ENCODE measurements around the gene CFAP45. TPM values are rescaled to one million over a fixed set of nuclear protein-coding genes. Genes with fewer than 3 reads are reported as not detected.
A peak's percentile ranks its signal among the peaks of the same experiment; 100 is the strongest.

The CFAP45 gene
- total RNA-seq, 1 donor from 2014 or later = not detected

DNA sequence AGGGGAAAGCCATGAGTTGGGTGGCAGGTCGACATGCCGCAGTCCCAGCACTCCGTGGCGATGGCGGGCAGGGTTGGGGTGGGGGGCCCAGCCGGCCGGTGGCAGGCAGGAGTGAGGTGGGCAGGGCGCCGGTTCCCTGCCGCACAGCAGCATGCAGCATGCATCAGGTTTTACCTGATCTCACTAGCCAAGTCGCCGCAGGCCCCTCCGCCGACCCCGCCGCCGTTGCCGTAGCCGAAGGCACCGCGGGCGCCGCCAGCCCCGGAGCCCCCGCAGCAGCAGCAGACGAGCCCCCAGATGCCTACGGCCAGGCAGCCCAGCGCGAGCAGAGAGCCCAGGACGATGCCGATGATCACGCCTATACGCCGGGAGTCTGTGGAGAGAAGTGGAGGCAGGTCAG is 44.3 kb downstream of the CFAP45 start:
- H3K9ac ChIP-seq (ENCODE audit: low read depth in 1 of 3, low read length in 3 of 3) = no peak overlapping the region
- no peaks in the 10 kb centered on the region for H3K36me3 ChIP-seq (ENCODE audit: control insufficient read depth in 3 of 3, insufficient read depth in 3 of 3, low read length in 3 of 3)
- no peaks in the 10 kb centered on the region for H3K27me3 ChIP-seq (ENCODE audit: control insufficient read depth in 3 of 3, insufficient read depth in 3 of 3, low read length in 3 of 3)
- H3K4me3 ChIP-seq (ENCODE audit: low read length in 3 of 3) = peak overlapping the region in 1 of 3 donors; percentile 86
- H3K27ac ChIP-seq (ENCODE audit: low read depth, low read length) = no peak overlapping the region
- H3K4me1 ChIP-seq (ENCODE audit: control insufficient read depth in 3 of 3, insufficient read depth in 3 of 3, low read length in 3 of 3) = peaks cover 0 to 4% (median 2%) of the 10 kb centered on the region in 3 donors
- no peaks in the 10 kb centered on the region for H3K9me3 ChIP-seq (ENCODE audit: control insufficient read depth in 3 of 3, low read length in 3 of 3)

- no peaks in the 10 kb centered on the region for H3K27me3 ChIP-seq (ENCODE audit: control insufficient read depth in 3 of 3, insufficient read depth in 3 of 3, low read length in 3 of 3)
- peak overlapping the region; percentile 69 to 91 (median 83) for H3K9ac ChIP-seq (ENCODE audit: low read depth in 1 of 3, low read length in 3 of 3)
- H3K27ac ChIP-seq (ENCODE audit: low read depth, low read length) = peak overlapping the region; percentile 84
- no peaks in the 10 kb centered on the region for H3K9me3 ChIP-seq (ENCODE audit: control insufficient read depth in 3 of 3, low read length in 3 of 3)
- H3K4me3 ChIP-seq (ENCODE audit: low read length in 3 of 3) = peak overlapping the region; percentile 71 to 86 (median 79)
- H3K4me1 ChIP-seq (ENCODE audit: control insufficient read depth in 3 of 3, insufficient read depth in 3 of 3, low read length in 3 of 3) = peaks cover 0 to 4% (median 2%) of the 10 kb centered on the region in 3 donors
- H3K36me3 ChIP-seq (ENCODE audit: control insufficient read depth in 3 of 3, insufficient read depth in 3 of 3, low read length in 3 of 3) = no peaks in the 10 kb centered on the region
Measured at GRCh38 chr1:159854693-159855192, 45.2 kb downstream of the CFAP45 start.

- H3K27ac ChIP-seq (ENCODE audit: low read depth, low read length) = peak overlapping the region; percentile 84
- no peaks in the 10 kb centered on the region for H3K9me3 ChIP-seq (ENCODE audit: control insufficient read depth in 3 of 3, low read length in 3 of 3)
- peak overlapping the region; percentile 71 to 86 (median 79) for H3K4me3 ChIP-seq (ENCODE audit: low read length in 3 of 3)
- no peaks in the 10 kb centered on the region for H3K27me3 ChIP-seq (ENCODE audit: control insufficient read depth in 3 of 3, insufficient read depth in 3 of 3, low read length in 3 of 3)
- peaks cover 0 to 4% (median 2%) of the 10 kb centered on the region in 3 donors for H3K4me1 ChIP-seq (ENCODE audit: control insufficient read depth in 3 of 3, insufficient read depth in 3 of 3, low read length in 3 of 3)
- no peaks in the 10 kb centered on the region for H3K36me3 ChIP-seq (ENCODE audit: control insufficient read depth in 3 of 3, insufficient read depth in 3 of 3, low read length in 3 of 3)
- H3K9ac ChIP-seq (ENCODE audit: low read depth in 1 of 3, low read length in 3 of 3) = peak overlapping the region; percentile 69 to 91 (median 83)
Measured at GRCh38 chr1:159854116-159854692, 45.8 kb downstream of the CFAP45 start.

DNA sequence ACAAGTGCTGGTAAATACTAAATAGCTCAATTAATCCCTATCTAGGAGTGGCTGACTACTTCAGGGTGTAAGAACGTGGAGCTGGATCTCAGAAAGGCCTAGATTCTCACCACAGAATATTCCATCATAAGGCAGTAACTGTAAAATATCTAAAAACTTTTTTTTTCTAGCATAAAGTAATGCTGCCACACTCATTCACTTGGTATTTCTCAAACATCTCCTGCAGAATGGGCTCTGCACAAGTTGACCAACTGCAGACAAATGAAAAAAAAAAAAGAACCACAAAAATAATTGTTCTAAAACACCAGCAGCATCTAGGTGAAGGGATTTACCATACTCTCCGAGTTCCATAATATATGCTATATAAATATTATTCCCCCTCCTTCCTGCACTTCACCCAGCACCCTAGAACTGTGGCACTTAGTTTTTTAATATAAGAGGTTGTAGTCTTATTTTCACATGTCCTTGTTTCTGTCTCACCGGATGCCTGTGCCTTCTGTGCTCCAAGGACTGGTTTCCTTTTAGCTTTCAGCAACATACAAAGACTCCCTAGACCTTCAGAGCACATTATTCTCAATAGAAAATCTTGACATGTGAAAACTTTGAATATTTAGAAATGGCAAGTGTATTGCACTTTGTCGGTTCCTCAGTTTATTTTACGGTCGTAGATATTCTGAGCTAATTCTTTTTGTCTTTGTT is 46.4 kb downstream of the CFAP45 start:
- H3K4me3 ChIP-seq (ENCODE audit: low read length in 3 of 3) = peak overlapping the region; percentile 71 to 86 (median 79)
- no peaks in the 10 kb centered on the region for H3K27me3 ChIP-seq (ENCODE audit: control insufficient read depth in 3 of 3, insufficient read depth in 3 of 3, low read length in 3 of 3)
- peaks cover 0 to 4% (median 2%) of the 10 kb centered on the region in 3 donors for H3K4me1 ChIP-seq (ENCODE audit: control insufficient read depth in 3 of 3, insufficient read depth in 3 of 3, low read length in 3 of 3)
- peak overlapping the region; percentile 84 for H3K27ac ChIP-seq (ENCODE audit: low read depth, low read length)
- H3K36me3 ChIP-seq (ENCODE audit: control insufficient read depth in 3 of 3, insufficient read depth in 3 of 3, low read length in 3 of 3) = no peaks in the 10 kb centered on the region
- no peaks in the 10 kb centered on the region for H3K9me3 ChIP-seq (ENCODE audit: control insufficient read depth in 3 of 3, low read length in 3 of 3)
- H3K9ac ChIP-seq (ENCODE audit: low read depth in 1 of 3, low read length in 3 of 3) = peak overlapping the region; percentile 69 to 91 (median 83)

- peaks cover 0 to 4% (median 2%) of the 10 kb centered on the region in 3 donors for H3K4me1 ChIP-seq (ENCODE audit: control insufficient read depth in 3 of 3, insufficient read depth in 3 of 3, low read length in 3 of 3)
- H3K36me3 ChIP-seq (ENCODE audit: control insufficient read depth in 3 of 3, insufficient read depth in 3 of 3, low read length in 3 of 3) = no peaks in the 10 kb centered on the region
- no peak overlapping the region for H3K9ac ChIP-seq (ENCODE audit: low read depth in 1 of 3, low read length in 3 of 3)
- H3K9me3 ChIP-seq (ENCODE audit: control insufficient read depth in 3 of 3, low read length in 3 of 3) = no peaks in the 10 kb centered on the region
- no peaks in the 10 kb centered on the region for H3K27me3 ChIP-seq (ENCODE audit: control insufficient read depth in 3 of 3, insufficient read depth in 3 of 3, low read length in 3 of 3)
- H3K27ac ChIP-seq (ENCODE audit: low read depth, low read length) = no peak overlapping the region
- H3K4me3 ChIP-seq (ENCODE audit: low read length in 3 of 3) = no peak overlapping the region
Measured at GRCh38 chr1:159851407-159851806, 48.6 kb downstream of the CFAP45 start.

- no peaks in the 10 kb centered on the region for H3K4me1 ChIP-seq (ENCODE audit: control insufficient read depth in 3 of 3, insufficient read depth in 3 of 3, low read length in 3 of 3)
- H3K9me3 ChIP-seq (ENCODE audit: control insufficient read depth in 3 of 3, low read length in 3 of 3) = no peaks in the 10 kb centered on the region
- H3K9ac ChIP-seq (ENCODE audit: low read depth in 1 of 3, low read length in 3 of 3) = no peak overlapping the region
- no peak overlapping the region for H3K4me3 ChIP-seq (ENCODE audit: low read length in 3 of 3)
- H3K27me3 ChIP-seq (ENCODE audit: control insufficient read depth in 3 of 3, insufficient read depth in 3 of 3, low read length in 3 of 3) = no peaks in the 10 kb centered on the region
- no peaks in the 10 kb centered on the region for H3K36me3 ChIP-seq (ENCODE audit: control insufficient read depth in 3 of 3, insufficient read depth in 3 of 3, low read length in 3 of 3)
- H3K27ac ChIP-seq (ENCODE audit: low read depth, low read length) = no peak overlapping the region
Measured at GRCh38 chr1:159849626-159850366, 50.2 kb downstream of the CFAP45 start.

DNA sequence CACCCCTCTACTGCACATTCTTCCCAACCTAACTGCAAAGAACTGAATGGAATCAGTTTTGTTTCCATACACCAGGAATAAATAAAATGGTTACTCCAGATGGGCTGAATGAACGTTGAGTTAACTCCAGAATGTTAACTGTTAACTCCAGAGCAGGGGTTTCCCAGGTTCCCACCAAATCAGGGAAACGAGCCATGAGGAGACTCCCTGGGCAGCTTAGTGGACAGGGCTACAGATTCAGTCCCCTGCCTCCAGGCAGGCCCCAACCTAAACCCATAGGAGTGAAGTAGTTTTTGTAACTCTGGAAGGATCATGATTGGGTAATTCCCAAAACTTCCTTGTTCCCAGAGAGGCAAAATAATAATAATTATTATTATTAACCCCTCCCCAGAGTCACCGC is 51.6 kb downstream of the CFAP45 start:
- Histone ChIP-seq H3K4me3 (ENCODE audit: low read length in 3 of 3) (no peak overlapping the region), H3K27ac (ENCODE audit: low read depth, low read length) (no peak overlapping the region), H3K27me3 (ENCODE audit: control insufficient read depth in 3 of 3, insufficient read depth in 3 of 3, low read length in 3 of 3) (no peaks in the 10 kb centered on the region), H3K4me1 (ENCODE audit: control insufficient read depth in 3 of 3, insufficient read depth in 3 of 3, low read length in 3 of 3) (no peaks in the 10 kb centered on the region), H3K9ac (ENCODE audit: low read depth in 1 of 3, low read length in 3 of 3) (no peak overlapping the region), H3K36me3 (ENCODE audit: control insufficient read depth in 3 of 3, insufficient read depth in 3 of 3, low read length in 3 of 3) (no peaks in the 10 kb centered on the region), H3K9me3 (ENCODE audit: control insufficient read depth in 3 of 3, low read length in 3 of 3) (no peaks in the 10 kb centered on the region)

DNA sequence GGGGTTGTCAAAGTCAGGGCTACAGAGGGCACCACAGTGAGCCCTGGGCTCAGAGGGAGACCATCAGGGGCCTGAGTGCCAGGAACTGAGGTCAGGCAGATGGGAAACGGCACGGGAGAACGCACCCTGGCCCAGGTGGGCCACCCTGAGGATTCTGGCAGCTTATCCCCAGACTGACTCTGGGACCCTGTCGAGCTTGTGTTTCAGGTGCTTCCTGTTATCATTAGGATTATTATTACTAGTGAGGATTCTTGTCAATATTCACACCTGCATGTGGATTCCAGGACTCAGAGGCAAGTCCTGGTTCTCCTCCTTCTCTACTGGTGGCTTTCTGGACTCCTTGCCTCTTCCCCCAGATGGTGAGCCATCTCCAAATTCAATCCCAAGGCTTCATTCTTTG is 52.7 kb downstream of the CFAP45 start:
- no peak overlapping the region for H3K27ac ChIP-seq (ENCODE audit: low read depth, low read length)
- no peaks in the 10 kb centered on the region for H3K9me3 ChIP-seq (ENCODE audit: control insufficient read depth in 3 of 3, low read length in 3 of 3)
- no peaks in the 10 kb centered on the region for H3K36me3 ChIP-seq (ENCODE audit: control insufficient read depth in 3 of 3, insufficient read depth in 3 of 3, low read length in 3 of 3)
- no peaks in the 10 kb centered on the region for H3K27me3 ChIP-seq (ENCODE audit: control insufficient read depth in 3 of 3, insufficient read depth in 3 of 3, low read length in 3 of 3)
- no peaks in the 10 kb centered on the region for H3K4me1 ChIP-seq (ENCODE audit: control insufficient read depth in 3 of 3, insufficient read depth in 3 of 3, low read length in 3 of 3)
- no peak overlapping the region for H3K4me3 ChIP-seq (ENCODE audit: low read length in 3 of 3)
- no peak overlapping the region for H3K9ac ChIP-seq (ENCODE audit: low read depth in 1 of 3, low read length in 3 of 3)

DNA sequence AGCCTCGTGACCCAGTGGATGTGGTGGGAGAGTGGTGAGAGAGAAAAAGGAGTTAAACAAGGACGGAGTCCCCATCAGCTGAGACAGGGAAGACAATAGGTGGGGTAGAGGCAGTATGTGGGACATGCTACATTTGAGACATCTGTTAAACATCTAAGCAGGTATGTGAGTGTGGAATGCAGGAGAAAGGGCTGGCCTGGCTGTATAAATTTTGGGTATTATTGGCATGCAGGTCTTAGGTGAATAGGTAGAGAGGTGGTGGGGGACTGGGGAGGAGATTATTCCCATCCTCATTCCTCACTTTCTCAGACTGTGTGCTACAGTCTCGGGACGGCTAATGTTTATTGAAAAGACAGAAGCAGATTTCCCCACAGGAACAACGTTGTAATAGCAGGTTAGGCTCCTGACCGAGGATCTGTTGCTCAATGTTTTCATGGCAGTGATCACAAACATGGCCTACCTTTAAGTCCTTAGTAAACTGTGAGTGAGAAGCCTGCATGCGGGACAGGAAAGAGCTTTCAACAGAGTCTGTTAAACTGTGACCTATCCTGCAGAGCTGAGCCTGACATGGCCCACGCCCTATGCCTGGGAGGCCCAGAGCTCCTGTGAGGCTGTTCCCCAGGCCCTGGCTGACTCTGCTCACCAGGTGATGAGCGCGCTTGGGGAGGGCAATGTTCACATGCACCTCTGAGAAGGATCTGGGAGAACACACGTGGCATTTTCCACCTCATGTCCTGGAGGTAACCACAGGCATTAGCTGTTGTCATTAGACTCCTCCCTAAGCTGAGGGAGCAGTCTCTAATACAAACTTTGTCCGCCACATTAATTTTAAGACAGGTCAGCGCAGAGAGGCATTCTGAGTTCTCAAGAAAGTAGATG is 54.0 kb downstream of the CFAP45 start:
- Histone ChIP-seq H3K4me3 (ENCODE audit: low read length in 3 of 3) (no peak overlapping the region), H3K36me3 (ENCODE audit: control insufficient read depth in 3 of 3, insufficient read depth in 3 of 3, low read length in 3 of 3) (peaks cover 0 to 4% (median under 1%) of the 10 kb centered on the region in 3 donors), H3K4me1 (ENCODE audit: control insufficient read depth in 3 of 3, insufficient read depth in 3 of 3, low read length in 3 of 3) (peaks cover 0 to 2% (median 0%) of the 10 kb centered on the region in 3 donors), H3K9ac (ENCODE audit: low read depth in 1 of 3, low read length in 3 of 3) (no peak overlapping the region), H3K27ac (ENCODE audit: low read depth, low read length) (no peak overlapping the region), H3K27me3 (ENCODE audit: control insufficient read depth in 3 of 3, insufficient read depth in 3 of 3, low read length in 3 of 3) (no peaks in the 10 kb centered on the region), H3K9me3 (ENCODE audit: control insufficient read depth in 3 of 3, low read length in 3 of 3) (no peaks in the 10 kb centered on the region)
